HUES6 (cell line): ENCODE data around the gene GPR176.

Source experiments
- H3K27ac ChIP-seq: 2 replicates; pipeline ENCODE4 v1.7.0; 2013; ENCODE audit warnings: low read depth, mild to moderate bottlenecking, low read length, inconsistent platforms
- H3K27me3 ChIP-seq: 2 replicates; pipeline ENCODE4 v1.6.1; 2013; ENCODE audit warnings: low read length; ENCODE audit not compliant: control insufficient read depth, insufficient read depth
- H3K36me3 ChIP-seq: 2 replicates; pipeline ENCODE4 v1.6.1; 2013; ENCODE audit warnings: low read length; ENCODE audit not compliant: control insufficient read depth, insufficient read depth
- H3K4me1 ChIP-seq: 2 replicates; pipeline ENCODE4 v1.6.1; 2013; ENCODE audit warnings: low read length; ENCODE audit not compliant: control insufficient read depth, insufficient read depth
- H3K4me3 ChIP-seq: 2 replicates; pipeline ENCODE4 v1.5.1; 2013; ENCODE audit warnings: low read depth, low read length
- H3K9ac ChIP-seq: one replicate; pipeline ENCODE4 v1.6.1; 2013; ENCODE audit warnings: mild to moderate bottlenecking, low read length
- H3K9me3 ChIP-seq: 2 replicates; pipeline ENCODE4 v1.6.1; 2013; ENCODE audit warnings: low read depth, low read length; ENCODE audit not compliant: control insufficient read depth, insufficient read depth

Gene GPR176

GRCh38 chr15:39774688-39775267 is 145.3 kb downstream of the GPR176 start:
- H3K27me3 ChIP-seq = no peaks in the 10 kb centered on the region
- no peak overlapping the region for H3K27ac ChIP-seq
- no peak overlapping the region for H3K9ac ChIP-seq
- peaks cover 8% of the 10 kb centered on the region; the same call in 1 of the 2 replicates for H3K4me1 ChIP-seq
- H3K36me3 ChIP-seq = no peaks in the 10 kb centered on the region
- no peaks in the 10 kb centered on the region for H3K9me3 ChIP-seq
- H3K4me3 ChIP-seq = no peak overlapping the region

DNA sequence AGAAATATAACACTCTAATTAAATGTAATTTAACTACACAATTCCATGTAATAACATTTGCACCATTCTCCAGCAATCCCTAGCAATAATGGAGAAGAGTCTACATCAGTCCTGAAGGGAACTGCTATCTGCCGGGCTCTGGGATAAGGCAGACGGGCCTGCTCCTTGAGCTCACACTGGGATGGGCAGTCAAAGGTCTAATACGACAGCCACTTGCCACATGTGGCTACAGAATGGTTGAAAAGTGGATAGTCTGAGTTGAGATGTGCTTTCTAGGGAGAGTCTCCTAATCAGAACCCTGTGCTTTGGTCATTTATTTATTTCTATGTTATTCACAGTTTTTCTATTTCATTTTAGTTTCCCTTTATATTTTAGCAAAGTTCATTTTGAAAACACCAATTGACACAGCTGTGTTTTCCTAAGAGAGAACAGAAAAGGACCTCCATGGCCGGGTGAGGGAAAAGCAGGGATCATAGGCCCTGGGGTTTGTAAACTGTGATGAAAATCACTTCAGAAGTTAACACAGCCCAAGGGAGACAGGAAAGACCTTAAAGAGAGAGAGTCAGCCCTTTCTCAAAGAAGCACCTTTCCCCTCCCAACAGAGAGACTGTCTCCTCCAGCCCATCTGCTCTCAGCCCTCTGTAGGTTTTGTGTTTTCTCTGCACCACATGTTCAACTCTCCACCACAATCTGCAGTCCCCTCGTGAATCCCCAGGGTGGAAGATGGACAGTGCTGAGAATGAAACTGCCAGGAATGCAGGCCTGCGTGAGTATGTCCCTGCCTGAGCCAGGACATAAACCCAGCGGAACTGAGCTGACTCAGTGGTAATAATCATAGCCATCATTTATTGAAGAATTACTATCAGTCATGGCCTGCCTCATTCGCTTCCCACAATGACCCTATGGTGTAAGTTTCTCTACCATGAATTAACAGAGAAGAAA is 149.0 kb downstream of the GPR176 start:
- H3K36me3 ChIP-seq = no peaks in the 10 kb centered on the region
- no peak overlapping the region for H3K27ac ChIP-seq
- no peak overlapping the region for H3K4me3 ChIP-seq
- H3K9me3 ChIP-seq = no peaks in the 10 kb centered on the region
- no peaks in the 10 kb centered on the region for H3K4me1 ChIP-seq
- H3K27me3 ChIP-seq = no peaks in the 10 kb centered on the region
- H3K9ac ChIP-seq = no peak overlapping the region

- Histone ChIP-seq H3K27ac (no peak overlapping the region), H3K9me3 (no peaks in the 10 kb centered on the region), H3K4me3 (no peak overlapping the region), H3K9ac (no peak overlapping the region), H3K27me3 (no peaks in the 10 kb centered on the region), H3K4me1 (no peaks in the 10 kb centered on the region), H3K36me3 (no peaks in the 10 kb centered on the region)
Observed at GRCh38 chr15:39767921-39768320, 152.1 kb downstream of the GPR176 start.

- Histone ChIP-seq H3K4me3 (no peak overlapping the region), H3K4me1 (no peaks in the 10 kb centered on the region), H3K9ac (no peak overlapping the region), H3K9me3 (no peaks in the 10 kb centered on the region), H3K36me3 (no peaks in the 10 kb centered on the region), H3K27me3 (no peaks in the 10 kb centered on the region), H3K27ac (no peak overlapping the region)
Observed at GRCh38 chr15:39761006-39761405, 159.1 kb downstream of the GPR176 start.

DNA sequence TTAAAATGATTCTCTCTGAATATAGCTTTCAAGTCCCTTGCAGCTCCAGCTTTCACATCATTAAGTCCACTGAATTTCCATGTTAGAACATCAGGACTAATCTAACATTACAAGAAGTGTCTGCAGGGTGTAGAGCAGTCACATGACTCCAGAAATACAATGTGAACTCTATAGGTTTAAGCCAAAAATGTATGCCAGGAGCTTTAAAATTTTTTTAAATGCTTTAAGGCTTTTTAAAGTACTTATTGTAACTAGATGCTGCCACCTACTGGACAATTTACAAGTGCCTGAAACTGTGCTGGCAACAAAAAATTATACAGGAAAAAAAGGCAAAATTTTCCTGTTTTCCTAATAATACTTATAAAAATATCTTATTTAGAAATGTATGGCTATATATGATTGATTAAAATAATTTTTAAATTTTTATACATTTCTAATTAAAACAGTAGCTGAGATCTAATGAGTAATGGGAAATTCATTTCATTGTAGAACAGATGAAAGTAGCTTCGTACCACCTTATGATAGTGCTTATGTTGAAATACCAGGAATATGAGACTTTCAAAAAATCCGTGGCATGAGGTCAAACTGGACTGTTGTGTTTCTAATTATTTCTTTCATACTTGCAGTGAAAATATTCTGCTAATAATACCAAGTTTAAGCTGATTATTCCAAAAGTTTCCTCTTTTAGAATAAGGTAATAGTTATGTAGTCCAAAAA is 163.1 kb downstream of the GPR176 start:
- Histone ChIP-seq H3K27ac (no peak overlapping the region), H3K9ac (no peak overlapping the region), H3K9me3 (no peaks in the 10 kb centered on the region), H3K4me3 (no peak overlapping the region), H3K4me1 (no peaks in the 10 kb centered on the region), H3K36me3 (no peaks in the 10 kb centered on the region), H3K27me3 (no peaks in the 10 kb centered on the region)

GRCh38 chr15:39752991-39753390 is 167.1 kb downstream of the GPR176 start:
- Histone ChIP-seq H3K9ac (no peak overlapping the region), H3K4me3 (no peak overlapping the region), H3K27ac (no peak overlapping the region)

DNA sequence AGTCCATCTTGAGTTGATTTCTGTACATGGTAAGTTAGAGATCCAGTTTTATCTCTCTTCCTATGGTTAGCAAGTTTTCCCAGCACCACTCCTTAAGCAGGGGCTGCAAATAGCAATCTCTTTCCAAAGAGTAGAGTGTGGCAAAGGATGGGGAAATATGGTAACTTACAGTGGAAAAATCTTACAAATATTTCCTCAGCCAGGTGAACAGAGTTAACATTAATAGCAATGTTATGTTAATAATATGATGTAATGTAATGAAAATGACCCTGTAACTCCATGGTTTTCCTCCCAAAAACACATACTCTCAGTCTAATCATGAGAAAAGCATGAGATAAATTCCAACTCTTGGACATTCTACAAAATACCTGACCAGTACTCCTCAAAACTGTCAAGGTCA is 167.8 kb downstream of the GPR176 start:
- H3K27me3 ChIP-seq = no peaks in the 10 kb centered on the region
- no peak overlapping the region for H3K9ac ChIP-seq
- H3K4me3 ChIP-seq = no peak overlapping the region
- H3K4me1 ChIP-seq = no peaks in the 10 kb centered on the region
- H3K27ac ChIP-seq = no peak overlapping the region
- H3K9me3 ChIP-seq = no peaks in the 10 kb centered on the region
- H3K36me3 ChIP-seq = no peaks in the 10 kb centered on the region

More at GRCh38 chr15:39752991-39753390, 167.1 kb downstream of the GPR176 start:
- Histone ChIP-seq H3K36me3 (no peaks in the 10 kb centered on the region), H3K27me3 (no peaks in the 10 kb centered on the region), H3K9me3 (no peaks in the 10 kb centered on the region), H3K4me1 (no peaks in the 10 kb centered on the region)
